ENCODE data around the gene VCX3B.
"Not testable (repeated sequence)": the region's sequence is repeated elsewhere in the genome, so short reads cannot be mapped to it uniquely, and the experiment has no call there.

VCX3B gene

GRCh38 chrX:8464530-8464929 is at the start of gene VCX3B:
TSS of gene VCX3B (plus strand) at chrX:8464830. CDS start at chrX:8465451, 621 bp downstream.
- DNase-seq (ENCODE audit: low spot score): not testable (repeated sequence)

DNA sequence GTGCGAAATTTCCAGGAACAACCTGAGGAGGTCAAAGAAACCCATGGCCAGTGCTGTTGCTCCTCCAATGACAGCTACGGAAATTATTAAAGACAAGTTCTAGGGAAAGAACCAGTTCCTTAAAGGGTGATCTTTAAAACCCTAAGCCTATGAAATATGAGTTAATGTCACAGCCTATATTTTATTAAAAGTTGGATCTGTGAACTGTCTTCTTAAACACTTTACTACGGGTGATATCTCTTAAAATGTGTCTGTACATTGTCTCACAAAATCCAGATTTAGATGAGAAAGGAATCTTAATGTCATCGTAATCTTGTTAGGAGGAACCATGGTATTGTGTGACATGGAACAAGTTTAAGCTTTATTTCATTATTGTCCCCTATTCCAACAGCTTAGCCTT is 46.3 kb upstream of the VCX3B start:
- DNase-seq (ENCODE audit: low spot score): no peak

DNA sequence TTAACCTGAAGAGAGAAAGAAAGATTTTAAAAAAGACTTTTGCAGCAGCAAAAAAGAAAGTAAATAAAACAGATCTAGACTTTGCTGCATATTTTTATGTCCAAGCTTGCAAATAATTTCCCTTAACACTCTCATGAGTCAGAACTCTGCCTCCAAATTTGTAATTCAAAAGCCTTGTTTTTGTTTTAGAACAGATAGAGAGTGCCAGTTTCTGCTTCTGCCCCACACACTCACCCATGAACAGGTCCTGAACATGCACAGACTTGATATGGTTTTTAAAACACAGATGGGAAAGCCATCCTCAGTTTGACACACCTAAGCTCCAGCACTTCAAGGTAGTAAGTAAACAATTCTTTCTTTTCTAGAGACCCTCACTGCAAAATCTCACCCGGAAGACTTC is 39.7 kb upstream of the VCX3B start:
- no peak for DNase-seq (ENCODE audit: low spot score)

DNA sequence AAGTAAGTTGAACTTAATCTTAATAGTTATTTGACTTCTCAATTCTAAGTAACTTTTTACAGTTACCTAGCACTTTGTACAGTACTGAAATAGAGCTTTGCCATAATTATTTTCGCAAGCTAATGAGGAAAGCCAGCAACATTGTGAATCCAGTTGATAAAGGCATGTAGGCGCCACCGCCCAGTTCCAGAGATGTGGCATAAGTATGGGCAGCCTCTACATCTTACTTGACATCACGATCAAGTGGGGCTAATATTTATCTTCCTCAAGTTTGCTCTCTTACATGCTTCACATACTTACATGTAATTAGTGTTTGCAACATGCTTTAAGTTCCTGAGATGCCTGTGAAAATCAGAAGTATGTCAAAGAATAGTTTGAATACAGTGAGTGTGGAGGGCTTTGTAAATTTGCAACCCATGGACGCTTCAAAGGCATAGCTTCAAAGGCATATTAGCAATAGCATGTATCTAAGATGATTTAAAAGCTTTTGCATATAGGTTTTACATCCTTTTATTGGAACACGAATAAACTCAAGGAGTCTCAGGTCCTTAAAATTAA is 34.9 kb upstream of the VCX3B start:
- no peak for DNase-seq (ENCODE audit: low spot score)

DNA sequence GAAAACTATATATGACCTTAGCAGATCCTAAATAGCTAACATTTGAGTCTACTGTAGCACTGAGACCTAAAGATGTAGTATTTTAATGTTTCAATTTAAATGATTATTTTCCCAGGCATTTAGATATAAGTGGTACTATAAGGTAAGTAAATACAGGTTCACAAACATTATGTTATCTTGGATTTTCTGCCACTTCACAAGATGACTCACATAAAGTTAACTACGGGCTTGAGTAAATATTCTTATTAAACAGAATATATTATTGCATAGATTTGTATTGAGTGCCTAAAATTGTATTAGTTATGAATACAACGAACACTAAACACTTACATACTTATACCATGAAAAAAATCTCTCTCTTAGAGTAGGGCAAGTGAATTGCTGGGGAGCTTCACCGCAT is 34.2 kb upstream of the VCX3B start:
- DNase-seq (ENCODE audit: low spot score): no peak

- no peak for DNase-seq (ENCODE audit: low spot score)
These were observed 32.2 kb upstream of the VCX3B start for GRCh38 chrX:8432396-8432795.

DNA sequence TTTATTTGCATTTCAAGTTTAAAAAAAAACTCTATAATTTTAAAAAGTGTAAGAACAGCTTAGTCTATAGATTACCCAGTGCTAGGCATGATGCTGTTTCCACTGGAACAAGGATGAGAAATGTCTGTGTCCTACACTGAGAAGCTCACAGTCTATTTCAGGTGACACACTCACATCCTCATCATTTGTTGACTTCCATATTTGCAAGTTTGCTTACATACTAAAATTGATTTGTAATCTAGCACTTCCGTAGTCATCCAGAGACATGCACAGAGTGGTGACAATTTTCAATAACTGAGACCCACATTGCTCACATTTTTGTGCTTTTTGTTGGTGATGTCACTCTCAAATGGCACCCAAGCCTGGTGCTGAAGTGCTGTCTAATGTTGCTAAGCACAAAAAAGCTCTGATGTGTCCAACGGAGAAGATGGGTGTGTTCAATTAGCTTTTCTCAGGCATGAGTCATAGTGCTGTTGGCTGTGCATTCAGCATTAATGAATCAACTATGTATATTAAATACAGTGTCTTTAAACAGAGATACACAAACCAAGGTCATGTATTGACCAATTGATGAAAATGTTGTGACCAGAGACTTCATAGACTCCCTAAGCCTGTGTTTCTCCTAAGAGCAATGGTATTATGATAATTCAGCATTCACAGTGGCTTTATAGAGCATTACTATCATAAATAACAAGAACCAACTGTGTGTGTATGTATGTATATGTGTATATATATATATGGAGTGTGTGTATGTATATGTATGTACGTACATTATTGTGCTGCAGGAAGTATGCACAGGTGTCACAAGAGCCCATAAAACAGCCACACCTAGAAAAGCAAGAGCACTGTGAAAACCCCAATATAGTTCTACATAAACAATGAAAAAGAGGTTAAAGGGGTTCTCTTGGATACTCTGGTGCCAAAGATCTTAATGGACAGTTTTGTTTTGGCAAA is 31.2 kb upstream of the VCX3B start:
- no peak for DNase-seq (ENCODE audit: low spot score)

DNA sequence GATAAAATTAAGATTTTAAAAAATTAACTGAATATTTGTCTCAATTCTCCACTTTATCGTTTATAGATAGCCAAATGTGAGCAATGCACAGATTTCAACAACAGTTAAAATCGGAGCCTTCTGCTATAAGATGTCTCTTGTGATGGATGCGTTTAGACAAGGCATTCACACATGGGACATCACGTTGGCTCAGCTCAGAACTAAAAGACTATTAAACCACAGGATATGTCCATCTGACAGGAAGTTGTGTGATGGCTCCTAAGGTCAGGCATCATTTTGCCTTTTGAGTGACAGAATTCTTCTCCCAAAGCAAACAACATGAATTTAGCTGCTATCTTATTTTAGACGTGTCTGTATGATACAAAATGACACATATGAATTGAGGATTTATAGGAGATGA is 17.3 kb upstream of the VCX3B start:
- DNase-seq (ENCODE audit: low spot score): no peak

DNA sequence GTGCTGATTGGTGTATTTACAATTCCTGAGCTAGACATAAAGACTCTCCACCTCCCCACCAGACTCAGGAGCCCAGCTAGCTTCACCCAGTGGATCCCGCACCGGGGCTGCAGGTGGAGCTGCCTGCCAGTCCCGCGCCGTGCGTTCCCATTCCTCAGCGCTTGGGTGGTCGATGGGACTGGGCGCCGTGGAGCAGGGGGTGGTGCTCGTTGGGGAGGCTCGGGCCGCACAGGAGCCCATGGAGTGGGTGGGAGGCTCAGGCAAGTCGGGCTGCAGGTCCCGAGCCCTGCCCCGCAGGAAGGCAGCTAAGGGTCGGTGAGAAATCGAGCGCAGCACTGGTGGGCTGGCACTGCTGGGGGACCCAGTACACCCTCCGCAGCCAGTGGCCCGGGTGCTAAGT is 12.3 kb upstream of the VCX3B start:
- not testable (repeated sequence) for DNase-seq (ENCODE audit: low spot score)

DNA sequence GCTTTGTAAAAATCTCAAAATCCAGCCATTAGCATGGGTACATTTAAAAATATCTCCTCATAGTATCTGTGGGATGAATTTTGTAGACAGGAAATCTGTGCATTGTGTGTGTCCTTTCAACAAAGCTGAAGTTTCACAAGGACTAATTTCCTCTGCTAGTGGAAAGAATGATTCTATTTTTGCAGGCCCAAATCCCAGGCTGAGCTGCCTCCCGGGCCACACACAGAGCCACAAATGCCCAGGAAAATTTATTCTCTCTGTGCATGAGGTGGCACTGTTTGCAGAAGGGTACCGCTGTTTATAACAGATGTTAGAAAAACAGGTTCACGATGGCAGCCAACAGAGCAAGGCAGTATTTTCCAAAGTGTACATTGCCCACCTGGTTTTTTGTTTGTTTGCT is 11.0 kb upstream of the VCX3B start:
- no peak for DNase-seq (ENCODE audit: low spot score)

- no peak for DNase-seq (ENCODE audit: low spot score)
These were observed 9.1 kb upstream of the VCX3B start for GRCh38 chrX:8455557-8455956.

GRCh38 chrX:8462488-8462887 is 2.1 kb upstream of the VCX3B start:
- no peak for DNase-seq (ENCODE audit: low spot score)

GRCh38 chrX:8484360-8484949 is 19.8 kb downstream of the VCX3B start:
- no peak for DNase-seq (ENCODE audit: low spot score)

DNA sequence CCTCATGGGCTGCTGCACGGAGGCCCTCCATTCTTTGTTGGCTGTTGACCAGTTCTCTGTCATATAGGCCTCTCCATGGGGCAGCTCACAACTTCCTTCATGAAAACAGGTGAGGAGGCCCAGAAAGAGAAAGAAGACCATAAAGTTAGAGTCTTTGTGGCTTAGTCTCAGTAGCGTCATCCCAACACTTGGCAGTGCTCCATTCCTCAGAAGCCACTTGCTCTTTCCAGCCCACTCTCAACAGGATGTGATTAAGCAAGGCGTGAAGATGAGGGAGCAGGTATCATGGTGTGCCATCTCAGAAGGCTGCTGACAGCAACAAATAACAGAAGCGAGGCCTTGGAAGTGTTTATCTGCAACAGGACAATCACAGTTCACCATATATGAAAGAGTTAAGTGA is 30.4 kb downstream of the VCX3B start:
- DNase-seq (ENCODE audit: low spot score): not testable (repeated sequence)

- DNase-seq (ENCODE audit: low spot score): no peak
These were observed 35.6 kb downstream of the VCX3B start for GRCh38 chrX:8500203-8500602.

GRCh38 chrX:8502101-8502500 is 37.5 kb downstream of the VCX3B start:
- not testable (repeated sequence) for DNase-seq (ENCODE audit: low spot score)

- DNase-seq (ENCODE audit: low spot score): no peak
These were observed 39.8 kb downstream of the VCX3B start for GRCh38 chrX:8504451-8504850.
